GM18873 (cell line): Measurements from ENCODE around the gene MAPK8IP2.
"Not testable (repeated sequence)": the region's sequence is repeated elsewhere in the genome, so short reads cannot be mapped to it uniquely, and the experiment has no call there.

Source experiments
- ATAC-seq: cut with Tn5 transposase; IDR thresholded peaks from one replicate; pipeline ENCODE4 v1.9.1; 2021; ENCODE audit warnings: mild to moderate bottlenecking, moderate library complexity, moderate number of reproducible peaks; ENCODE audit not compliant: unreplicated experiment, low FRiP score

The MAPK8IP2 gene

DNA sequence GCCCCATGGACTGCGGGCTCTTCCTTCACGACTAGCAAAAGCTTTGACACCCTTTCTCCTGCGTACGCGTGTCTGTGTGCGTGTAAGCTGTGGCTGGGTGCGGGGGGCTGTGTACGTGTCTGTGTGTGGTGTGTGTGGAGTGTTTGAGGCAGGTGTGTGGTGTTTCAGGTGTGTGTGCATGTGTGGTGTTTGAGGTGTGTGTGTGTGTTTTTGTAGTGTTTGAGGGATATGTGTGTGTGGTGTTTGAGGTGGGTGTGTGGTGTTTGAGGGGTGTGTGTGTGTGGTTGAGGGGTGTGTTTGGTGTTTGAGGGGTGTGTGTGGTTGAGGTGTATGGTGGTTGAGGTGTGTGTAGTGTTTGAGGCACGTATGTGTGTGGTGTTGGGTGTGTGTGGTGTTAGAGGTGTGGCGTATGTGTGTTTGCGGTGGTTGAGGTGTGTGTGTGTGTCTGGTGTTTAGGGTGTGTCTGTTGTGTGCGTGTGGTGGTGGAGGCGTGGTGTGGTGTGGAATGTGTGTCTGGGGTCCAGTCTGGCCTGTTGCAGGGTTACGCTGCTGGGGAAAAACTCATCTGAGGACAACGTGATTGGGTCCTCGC, 28.0 kb downstream of the MAPK8IP2 start:
- ATAC-seq, result no peak

DNA sequence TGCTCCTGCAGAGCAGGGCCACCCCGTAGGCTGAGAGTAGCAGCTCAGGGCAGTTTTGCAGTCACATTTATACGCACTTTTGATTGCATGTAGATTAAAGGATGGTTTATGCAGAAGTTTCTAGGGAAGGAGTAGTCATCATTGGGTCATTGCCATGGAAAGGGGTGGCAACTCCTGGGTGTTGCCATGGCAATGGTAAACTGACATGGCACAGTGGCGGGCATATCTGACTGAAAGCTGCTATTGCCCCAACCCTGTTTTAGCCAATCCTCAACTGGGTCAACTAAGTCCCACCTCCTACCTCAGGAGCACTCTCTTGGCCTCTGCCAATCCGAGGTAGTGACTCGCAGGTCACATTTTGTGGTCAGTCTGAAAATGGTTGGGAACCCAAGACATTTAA, 29.8 kb downstream of the MAPK8IP2 start:
- ATAC-seq, result no peak

DNA sequence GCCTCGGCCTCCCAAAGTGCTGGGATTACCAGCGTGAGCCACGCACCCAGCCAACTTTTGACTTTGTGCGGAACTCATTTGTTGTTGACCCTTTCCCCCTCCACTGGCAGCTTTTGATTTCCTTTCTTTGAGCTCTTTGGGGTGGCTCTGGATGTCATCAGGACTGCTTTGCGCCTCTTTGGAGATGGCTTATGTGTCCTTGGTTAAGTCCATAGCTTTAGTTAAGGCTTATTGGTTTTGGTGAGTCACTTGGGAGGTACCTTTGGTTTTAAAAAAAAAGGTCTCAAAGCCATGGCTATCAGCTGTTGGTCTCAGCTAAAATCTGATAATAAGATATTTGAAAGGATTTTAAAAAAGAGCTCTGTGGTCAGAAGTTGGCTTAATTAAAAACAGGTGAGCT, 32.5 kb downstream of the MAPK8IP2 start:
- no peak for ATAC-seq

DNA sequence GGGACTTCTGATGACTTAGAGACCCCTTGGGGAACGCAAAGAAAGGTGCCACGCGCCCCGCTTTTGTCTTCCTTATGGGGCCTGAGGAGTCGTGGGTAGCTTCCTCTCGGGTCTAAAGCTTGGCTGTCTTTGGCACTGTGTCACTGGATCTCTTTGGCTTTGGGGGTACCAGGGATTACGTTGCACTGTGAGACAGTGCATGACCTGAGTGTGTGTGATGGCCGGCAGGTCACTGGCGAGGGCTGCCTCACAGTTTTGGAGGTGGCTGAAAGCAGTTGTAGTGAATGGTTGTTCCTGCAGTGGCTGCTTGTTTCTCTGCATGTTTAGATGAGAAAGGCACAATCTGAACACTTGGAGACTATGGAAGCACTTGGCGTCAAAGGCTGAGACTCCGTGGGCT, 33.2 kb downstream of the MAPK8IP2 start:
- no peak for ATAC-seq

DNA sequence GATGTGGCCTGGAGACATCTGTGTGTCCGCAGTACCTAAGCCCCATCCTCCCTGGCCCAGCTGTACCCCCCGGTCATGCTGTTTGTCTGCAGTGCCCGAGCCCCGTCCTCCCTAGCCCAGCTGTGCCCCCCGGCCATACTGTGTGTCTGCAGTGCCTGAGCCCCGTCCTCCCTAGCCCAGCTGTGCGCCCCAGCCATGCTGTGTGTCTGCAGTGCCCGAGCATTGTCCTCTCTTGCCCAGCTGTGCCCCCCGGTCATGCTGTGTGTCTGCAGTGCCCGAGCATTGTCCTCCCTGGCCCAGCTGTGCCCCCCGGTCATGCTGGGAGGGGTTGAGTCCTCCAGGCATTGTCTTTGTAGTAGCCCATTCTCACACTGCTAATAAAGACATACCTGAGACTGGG, 35.0 kb downstream of the MAPK8IP2 start:
- ATAC-seq, result no peak

DNA sequence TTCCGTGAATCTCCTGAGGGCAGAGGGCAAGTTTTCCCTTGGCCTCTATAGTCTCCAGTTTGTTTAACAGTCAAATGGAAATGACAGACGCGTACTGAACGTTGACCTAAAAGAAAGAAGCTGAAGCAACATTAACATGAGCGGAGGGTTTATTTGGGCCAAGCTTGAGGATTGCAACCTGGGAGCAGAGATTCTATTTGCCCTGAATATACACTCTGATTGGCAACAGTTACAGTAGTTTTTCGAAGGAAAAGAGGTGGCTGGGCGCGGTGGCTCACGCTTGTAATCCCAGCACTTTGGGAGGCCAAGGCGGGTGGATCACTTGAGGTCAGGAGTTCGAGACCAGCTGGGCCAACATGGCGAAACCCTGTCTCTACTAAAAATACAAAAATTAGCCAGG, 39.7 kb downstream of the MAPK8IP2 start:
- not testable (repeated sequence) for ATAC-seq

DNA sequence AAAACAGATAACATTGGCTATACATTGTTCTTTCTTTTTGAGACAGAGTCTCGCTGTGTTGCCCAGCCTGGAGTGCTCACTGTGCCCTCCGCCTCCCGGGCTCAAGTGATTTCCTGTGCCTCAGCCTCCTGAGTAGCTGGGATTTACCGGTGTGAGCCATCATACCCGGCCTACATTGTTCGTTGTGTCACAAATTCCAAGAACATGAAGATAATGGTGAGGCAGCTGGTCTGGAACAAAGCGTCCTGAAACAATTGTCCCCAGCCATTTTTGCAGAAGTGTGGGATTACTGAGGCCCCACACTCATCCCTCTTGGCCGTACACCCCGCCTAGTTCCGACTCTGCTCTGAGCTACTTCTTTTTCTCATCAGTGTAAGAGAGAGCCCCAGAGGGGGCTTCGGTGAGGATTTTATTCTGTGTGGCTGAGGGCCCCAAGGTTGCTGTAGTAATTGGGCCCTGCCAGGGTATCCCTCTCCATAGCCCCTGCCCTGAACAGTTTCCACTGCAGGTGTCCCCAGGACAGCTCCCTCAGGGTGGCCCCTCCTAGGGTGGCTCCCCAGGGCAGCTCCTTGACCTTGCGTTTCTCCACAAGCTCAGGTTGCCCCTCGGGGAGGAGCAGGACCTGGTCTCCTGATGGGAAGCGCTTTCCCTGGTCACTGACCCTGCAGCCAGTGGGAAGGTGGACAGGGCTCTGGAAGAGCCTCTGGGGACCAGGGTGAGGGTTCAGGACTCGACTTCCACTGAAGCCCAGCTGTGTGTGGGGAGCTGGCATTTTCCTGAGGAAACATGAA, 40.5 kb downstream of the MAPK8IP2 start:
- no peak for ATAC-seq

DNA sequence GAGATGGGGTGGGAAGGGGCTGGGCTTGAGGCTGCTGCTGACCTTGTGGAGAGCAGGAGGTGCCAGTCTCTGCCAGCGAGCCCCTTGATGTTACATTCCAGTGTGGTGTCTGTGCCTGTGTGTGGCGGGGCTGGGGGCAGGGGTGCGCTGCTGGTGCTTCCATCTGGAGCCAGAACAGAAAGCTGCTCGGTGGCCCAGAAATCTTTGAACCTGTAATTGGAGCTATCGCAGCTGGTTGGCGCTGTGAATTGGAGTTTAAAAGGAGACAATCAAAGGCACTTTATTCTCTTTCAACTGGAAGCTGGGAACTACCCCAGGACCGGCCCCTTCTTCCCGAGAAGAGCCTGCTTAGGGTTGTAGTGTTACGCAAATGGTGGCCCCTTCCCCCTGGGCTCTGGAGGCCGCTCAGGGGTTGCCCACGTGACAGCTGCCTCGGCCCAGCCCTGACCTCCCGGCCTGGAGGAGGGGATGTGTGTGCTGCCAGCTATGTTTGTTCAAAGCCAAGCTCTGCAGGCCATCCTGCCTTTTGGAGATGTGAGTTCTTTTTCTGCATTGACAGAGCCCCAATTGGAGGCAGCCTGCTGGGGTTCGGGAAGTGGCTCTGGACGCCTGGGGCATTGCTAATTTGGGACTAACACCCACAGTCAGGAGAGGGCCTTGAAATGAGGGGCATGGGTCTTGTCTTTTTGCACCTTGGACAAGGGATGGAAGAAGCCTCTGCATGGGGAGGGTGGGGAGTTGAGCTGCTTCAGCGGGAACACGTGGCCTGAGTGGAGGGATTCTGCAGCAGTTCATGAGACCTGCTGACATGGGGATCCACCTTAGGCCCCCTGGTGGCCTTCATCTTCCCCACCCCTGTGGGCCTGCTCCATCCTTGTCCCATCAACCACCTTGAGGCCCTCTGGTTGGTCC, 41.4 kb downstream of the MAPK8IP2 start:
- ATAC-seq, result no peak

DNA sequence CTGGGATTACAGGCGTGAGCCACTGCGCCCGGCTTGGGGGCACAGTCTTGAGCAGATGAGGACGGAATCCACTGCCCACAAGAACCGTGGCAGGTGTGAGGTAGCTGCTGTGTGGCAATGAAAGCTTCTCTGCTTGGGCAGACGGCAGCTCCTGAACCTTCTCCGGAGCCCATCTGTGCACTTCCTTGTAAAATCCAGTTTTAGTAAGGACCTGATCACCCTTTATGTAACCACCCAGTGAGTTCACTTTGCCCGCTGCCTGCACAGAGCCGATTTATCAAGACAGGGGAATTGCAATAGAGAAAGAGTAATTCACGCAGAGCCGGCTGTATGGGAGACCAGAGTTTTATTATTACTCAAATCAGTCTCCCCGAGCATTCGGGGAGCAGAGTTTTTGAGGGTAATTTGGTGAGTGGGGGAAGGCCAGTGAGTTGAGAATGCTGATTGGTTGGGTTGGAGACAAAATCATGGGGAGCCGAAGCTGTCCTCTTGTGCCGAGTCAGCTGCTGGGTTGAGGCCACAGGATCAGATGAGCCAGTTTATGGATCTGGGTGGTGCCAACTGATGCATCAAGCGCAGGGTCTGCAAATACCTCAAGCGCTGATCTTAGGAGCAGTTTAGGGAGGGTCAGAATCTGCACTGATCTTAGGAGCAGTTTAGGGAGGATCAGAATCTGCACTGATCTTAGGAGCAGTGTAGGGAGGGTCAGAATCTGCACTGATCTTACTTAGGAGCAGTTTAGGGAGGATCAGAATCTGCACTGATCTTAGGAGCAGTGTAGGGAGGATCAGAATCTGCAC, 42.6 kb downstream of the MAPK8IP2 start:
- not testable (repeated sequence) for ATAC-seq

DNA sequence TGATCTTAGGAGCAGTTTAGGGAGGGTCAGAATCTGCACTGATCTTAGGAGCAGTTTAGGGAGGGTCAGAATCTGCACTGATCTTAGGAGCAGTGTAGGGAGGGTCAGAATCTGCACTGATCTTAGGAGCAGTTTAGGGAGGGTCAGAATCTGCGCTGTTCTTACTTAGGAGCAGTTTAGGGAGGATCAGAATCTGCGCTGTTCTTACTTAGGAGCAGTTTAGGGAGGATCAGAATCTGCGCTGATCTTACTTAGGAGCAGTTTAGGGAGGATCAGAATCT, 43.2 kb downstream of the MAPK8IP2 start:
- not testable (repeated sequence) for ATAC-seq

DNA sequence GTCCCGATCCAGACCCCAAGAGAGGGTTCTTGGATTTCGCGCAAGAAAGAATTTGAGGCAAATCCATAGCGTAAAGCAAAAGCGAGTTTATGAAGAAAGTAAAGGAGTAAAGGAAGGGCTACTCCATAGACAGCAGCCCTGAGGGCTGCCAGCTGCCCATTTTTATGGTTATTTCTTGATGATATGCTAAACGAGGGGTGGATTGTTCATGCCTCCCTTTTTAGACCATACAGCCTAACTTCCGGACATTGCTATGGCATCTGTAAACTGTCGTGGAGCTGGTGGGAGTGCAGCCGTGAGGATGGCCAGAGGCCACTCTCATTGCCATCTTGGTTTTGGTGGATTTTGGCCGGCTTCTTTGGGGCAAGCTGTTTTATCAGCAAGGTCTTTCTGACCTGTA, 52.7 kb downstream of the MAPK8IP2 start:
- no peak for ATAC-seq

DNA sequence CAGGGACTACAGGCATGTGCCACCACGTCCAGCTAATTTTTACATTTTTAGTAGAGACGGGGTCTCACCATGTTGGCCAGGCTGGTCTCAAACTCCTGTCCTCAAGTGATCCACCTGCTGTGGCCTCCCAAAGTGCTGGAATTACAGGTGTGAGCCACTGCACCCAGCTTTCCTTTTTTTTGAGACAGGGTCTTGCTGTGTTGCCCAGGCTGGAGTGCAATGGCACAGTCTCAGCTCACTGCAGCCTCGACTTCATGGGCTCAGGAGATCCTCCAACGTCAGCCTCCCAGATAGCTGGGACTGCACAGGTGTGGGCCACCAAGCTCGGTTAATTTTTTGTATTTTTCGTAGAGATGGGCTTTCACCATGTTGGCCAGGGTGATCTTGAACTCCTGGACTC, 54.1 kb downstream of the MAPK8IP2 start:
- ATAC-seq, result not testable (repeated sequence)

DNA sequence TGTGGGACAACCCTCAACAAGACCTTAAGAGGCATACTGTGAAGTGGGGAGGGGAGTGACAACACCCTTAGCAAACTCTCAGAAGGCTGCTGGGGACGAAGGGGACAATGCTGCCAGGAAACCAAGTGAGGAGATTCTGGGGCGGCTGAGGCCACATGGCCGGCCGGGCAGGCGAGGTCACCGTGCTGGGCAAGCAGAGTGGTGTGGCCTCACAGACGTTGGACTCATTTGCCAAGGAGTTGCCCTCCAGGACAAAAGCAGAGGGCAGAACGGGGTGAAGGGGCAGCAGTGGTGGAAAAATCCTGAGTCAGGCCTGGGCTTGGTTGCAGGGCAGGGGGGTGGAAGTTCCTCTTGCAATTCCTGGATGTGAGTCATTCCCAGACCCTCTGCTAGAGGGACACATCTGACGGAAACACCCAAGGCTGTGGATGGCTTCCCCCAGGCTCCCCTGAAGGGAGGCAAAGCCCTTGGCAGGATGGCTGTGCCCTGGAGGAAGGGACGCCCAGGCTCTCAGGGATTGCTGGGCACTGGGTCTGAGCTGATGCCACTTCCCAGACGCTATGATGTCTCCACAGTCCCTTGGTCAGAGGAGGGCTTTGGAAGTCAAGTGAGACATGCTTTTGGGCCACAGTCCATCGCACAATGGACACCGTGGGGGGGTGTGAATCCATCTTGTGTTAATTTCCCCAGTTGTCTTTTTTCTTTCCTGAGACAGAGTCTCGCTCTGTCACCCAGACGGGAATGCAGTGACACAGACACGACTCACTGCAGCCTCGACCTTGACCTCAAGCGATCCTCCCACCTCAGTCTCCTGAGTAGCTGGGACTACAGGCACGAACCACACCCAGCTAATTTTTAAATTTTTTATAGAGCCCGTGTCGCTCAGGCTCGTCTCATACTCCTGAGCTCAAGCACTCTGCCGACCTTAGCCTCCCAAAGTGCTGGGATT, 55.8 kb downstream of the MAPK8IP2 start:
- no peak for ATAC-seq

DNA sequence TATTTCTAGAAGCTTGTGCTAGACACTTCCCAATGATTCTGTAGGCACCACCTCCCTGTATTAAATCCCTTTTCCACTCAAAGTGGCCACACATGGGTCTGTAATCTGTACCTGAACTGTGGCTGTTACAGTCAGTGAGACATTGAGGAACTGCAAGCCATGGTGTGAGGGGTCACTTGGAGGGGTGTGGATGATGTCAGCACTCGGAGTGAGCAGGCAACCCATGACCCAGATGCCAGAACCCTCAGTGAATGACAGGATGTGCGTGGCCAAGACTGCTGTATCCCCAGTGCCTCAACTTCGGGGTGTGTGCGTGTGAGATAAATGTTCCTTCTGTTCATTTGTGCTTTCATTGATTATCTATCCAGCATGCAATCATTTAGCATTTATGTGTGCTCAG, 57.3 kb downstream of the MAPK8IP2 start:
- ATAC-seq, result no peak

DNA sequence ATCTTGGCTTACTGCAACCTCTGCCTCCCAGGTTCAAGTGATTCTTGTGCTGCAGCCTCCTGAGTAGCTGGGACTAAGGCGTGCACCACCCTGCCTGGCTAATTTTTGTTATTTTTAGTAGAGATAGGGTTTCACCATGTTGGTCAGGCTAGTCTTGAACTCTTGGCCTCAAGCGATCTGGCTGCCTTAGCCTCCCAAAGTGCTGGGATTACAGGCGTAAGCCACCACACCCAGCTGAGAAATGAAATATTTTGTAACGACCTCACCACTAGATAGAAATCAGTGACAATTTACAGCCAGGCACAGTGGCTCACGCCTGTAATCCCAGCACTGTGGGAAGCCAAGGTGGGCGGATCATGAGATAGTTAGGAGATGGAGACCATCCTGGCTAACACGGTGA, 59.1 kb downstream of the MAPK8IP2 start:
- not testable (repeated sequence) for ATAC-seq

DNA sequence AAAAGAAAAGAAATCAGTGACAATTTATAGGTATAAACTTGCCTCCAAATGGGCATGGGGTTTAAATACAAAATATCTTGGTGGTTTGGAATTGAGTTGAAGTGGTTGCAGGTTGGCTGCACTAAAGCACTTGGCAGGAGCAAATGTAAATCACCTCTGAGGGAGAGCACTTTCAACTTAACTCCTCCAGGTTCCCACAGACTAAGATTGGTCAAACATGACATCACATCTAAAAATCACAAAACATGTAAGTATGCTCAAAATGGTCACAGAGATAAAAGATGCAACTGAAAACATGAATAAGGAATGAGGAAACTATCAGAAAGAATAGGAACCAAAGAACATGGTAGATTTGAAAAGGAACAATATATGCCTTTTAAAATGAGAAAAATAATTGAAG, 59.7 kb downstream of the MAPK8IP2 start:
- ATAC-seq, result no peak
